Tibial artery (tissue), 4 donors: Measurements from ENCODE around the gene ZBTB24.

Experiments
- DNase-seq, 2 donors: peaks; one replicate each; pipeline ENCODE4 v3.0.0-alpha.2; 2019
- H3K27ac ChIP-seq, 2 donors: fragments of 200-600 bp; sonication (generic) in 1 of 2; 1 replicate in 1 of 2; 2 replicates in 1 of 2; pipeline ENCODE4 v1.5.1; 2018 to 2019; ENCODE audit warnings: mild to moderate bottlenecking in 1 of 2
- H3K27me3 ChIP-seq, 2 donors: fragments of 200-600 bp; sonication (generic) in 1 of 2; one replicate each; pipeline versions ENCODE4 v1.5.1 to v1.6.0; 2016 to 2019
- H3K36me3 ChIP-seq, 3 donors: fragments of 200-600 bp; sonication (generic) in 2 of 3; one replicate each; pipeline ENCODE4 v1.5.1; 2016 to 2019; ENCODE audit warnings: mild to moderate bottlenecking in 2 of 3
- H3K4me1 ChIP-seq, 4 donors: fragments of 200-600 bp; sonication (generic) in 2 of 4; 1 replicate in 3 of 4; 2 replicates in 1 of 4; pipeline ENCODE4 v1.5.1; 2016 to 2019
- H3K4me3 ChIP-seq, 2 donors: fragments of 200-600 bp; sonication (generic) in 1 of 2; 1 replicate in 1 of 2; 2 replicates in 1 of 2; pipeline ENCODE4 v1.5.1; 2018 to 2019; ENCODE audit warnings: mild to moderate bottlenecking in 2 of 2
- H3K9me3 ChIP-seq, 3 donors: fragments of 200-600 bp; sonication (generic) in 1 of 3; one replicate each; pipeline ENCODE4 v1.5.1; 2016 to 2019
- intact Hi-C: fragments of 100-400 bp; cut with DNase I; formaldehyde crosslinking; loops from one replicate; pipeline ENCODE4 v1.15.0; 2023; ENCODE audit warnings: low total_unique reads
- TF ChIP-seq, protein P1 (sequence below), 2 experiments: fragments of 200-600 bp in 1 of 2; fragments of 450-650 bp in 1 of 2; IDR thresholded peaks; one replicate each; pipeline ENCODE4 v1.5.1; 2017 to 2019; ENCODE audit warnings: antibody characterized with exemption in 2 of 2, mild to moderate bottlenecking in 1 of 2, moderate library complexity in 1 of 2

Gene ZBTB24

DNA sequence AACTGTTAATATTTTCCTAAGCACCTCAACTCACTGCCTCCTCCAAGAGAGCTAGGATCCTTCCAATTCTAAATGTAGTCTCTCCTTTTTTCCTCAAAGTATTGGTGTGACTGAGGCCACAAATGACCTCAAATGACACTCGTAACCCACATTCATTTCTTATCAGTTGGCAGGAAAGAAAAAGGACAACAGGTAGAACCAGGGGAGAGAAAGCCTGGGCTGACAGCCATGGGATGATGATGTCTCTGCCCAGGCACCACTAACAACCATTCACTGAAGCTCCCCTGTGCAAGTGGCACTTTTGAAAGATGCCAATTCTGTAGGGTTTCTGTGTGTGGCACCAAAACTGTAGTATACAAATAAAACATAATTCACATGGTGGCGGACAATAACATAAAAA, 7.4 kb downstream of the ZBTB24 start:
- intact Hi-C loops: no loop called here
- Histone ChIP-seq H3K27me3 (no peaks in the 10 kb centered on the region), H3K36me3 (peaks cover 34 to 64% (median 61%) of the 10 kb centered on the region in 3 donors), H3K27ac (no peak overlapping the region), H3K4me1 (peaks cover 0 to 38% (median 18%) of the 10 kb centered on the region in 4 donors), H3K9me3 (no peaks in the 10 kb centered on the region), H3K4me3 (no peak overlapping the region)
- TF ChIP-seq, protein P1, sequence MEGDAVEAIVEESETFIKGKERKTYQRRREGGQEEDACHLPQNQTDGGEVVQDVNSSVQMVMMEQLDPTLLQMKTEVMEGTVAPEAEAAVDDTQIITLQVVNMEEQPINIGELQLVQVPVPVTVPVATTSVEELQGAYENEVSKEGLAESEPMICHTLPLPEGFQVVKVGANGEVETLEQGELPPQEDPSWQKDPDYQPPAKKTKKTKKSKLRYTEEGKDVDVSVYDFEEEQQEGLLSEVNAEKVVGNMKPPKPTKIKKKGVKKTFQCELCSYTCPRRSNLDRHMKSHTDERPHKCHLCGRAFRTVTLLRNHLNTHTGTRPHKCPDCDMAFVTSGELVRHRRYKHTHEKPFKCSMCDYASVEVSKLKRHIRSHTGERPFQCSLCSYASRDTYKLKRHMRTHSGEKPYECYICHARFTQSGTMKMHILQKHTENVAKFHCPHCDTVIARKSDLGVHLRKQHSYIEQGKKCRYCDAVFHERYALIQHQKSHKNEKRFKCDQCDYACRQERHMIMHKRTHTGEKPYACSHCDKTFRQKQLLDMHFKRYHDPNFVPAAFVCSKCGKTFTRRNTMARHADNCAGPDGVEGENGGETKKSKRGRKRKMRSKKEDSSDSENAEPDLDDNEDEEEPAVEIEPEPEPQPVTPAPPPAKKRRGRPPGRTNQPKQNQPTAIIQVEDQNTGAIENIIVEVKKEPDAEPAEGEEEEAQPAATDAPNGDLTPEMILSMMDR (IDR thresholded peaks at IDR 0.05): no peak
- no peak for DNase-seq

DNA sequence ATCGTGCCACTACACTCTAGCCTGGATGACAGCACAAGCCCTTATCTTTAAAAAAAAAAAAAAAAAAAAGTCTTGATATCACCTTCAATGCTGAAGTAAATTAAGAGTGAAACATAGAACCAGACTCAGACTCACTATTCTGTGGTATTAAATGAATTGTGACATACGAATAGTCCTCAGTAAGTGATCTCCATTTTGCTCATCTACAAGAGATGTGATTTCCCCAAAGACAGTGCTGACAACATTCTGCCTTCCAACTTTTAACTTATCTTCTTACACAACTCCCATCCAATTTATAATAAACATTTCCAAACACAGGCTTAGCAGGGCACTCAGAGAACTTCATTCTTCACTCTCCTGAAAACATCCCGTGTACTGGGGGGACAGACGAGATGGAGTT, 8.0 kb downstream of the ZBTB24 start:
- H3K27me3 ChIP-seq: no peaks in the 10 kb centered on the region
- DNase-seq: no peak
- H3K4me1 ChIP-seq: peaks cover 0 to 31% (median 14%) of the 10 kb centered on the region in 4 donors
- peaks cover 34 to 70% (median 67%) of the 10 kb centered on the region in 3 donors for H3K36me3 ChIP-seq
- H3K9me3 ChIP-seq: no peaks in the 10 kb centered on the region
- no peak overlapping the region for H3K4me3 ChIP-seq
- H3K27ac ChIP-seq: no peak overlapping the region
- TF ChIP-seq, protein P1 (IDR thresholded peaks at IDR 0.05): no peak
- intact Hi-C loops: no loop called here

DNA sequence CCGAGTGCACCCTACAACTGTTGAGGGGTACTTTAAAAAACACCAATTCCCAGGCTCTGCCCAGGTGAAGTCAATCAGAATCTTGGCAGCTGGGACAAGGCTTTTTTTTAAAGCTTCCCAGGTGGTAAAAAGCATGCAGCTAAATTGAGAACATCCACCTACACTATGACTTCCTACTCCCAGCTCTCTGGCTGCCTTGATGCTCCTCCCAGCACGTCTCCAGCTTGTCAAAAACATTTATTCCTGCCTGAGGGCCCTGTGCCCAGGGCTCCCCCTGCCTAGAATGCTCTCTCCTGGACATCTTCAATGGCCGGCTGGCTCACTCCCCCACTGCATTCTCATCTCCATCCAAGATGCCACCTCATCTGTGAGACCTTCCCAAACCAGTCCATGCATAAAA, 9.9 kb downstream of the ZBTB24 start:
- H3K9me3 ChIP-seq: no peaks in the 10 kb centered on the region
- TF ChIP-seq, protein P1 (IDR thresholded peaks at IDR 0.05): no peak
- no peaks in the 10 kb centered on the region for H3K27me3 ChIP-seq
- H3K4me3 ChIP-seq: no peak overlapping the region
- peaks cover 0 to 12% (median 3%) of the 10 kb centered on the region in 4 donors for H3K4me1 ChIP-seq
- no peak overlapping the region for H3K27ac ChIP-seq
- intact Hi-C loops: no loop called here
- peaks cover 39 to 85% (median 83%) of the 10 kb centered on the region in 3 donors for H3K36me3 ChIP-seq
- DNase-seq: no peak

DNA sequence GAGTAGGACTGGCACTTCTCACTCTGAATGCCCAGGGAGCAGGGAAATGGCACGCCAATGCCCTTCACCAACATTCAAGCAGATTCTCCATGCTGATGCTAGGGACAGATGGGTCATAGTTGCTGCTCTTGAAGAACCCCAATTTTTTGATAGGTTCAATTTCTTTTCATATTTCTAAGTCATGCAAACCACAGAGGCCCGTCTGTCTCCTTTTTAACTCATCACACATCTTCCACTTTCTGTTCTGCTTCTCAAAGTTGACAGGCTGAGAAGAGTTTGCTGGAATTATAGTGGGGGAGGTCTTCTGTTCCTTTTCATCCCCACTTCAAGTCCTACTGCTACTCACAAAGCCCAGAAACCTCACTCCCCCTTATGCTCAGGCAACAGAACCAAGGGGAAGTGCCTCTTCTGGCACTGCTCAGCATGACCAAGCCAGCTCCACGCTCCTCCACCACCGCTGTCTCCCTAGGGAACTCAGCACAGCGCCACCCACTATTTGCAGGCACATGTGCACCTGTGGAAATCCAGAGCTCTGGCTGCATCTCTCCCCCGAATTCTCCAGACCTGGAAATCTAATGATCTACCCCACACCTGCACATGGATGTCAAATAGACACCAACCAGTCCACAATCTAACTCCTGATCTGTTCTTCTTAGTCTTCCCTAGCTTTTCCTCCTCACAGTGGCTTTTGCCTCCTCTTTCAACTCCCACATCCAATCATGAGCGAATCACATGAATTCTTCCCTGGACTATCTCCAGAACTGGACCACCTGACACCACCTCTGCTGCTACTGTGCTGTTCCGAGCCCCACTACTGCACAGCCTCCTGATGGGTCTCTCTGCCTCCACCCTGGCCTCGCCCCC, 10.7 kb downstream of the ZBTB24 start:
- no peak for DNase-seq
- intact Hi-C loops: no loop called here
- no peaks in the 10 kb centered on the region for H3K9me3 ChIP-seq
- no peak overlapping the region for H3K27ac ChIP-seq
- H3K27me3 ChIP-seq: no peaks in the 10 kb centered on the region
- peaks cover 40 to 92% (median 91%) of the 10 kb centered on the region in 3 donors for H3K36me3 ChIP-seq
- H3K4me1 ChIP-seq: peaks cover 0 to 5% (median 0%) of the 10 kb centered on the region in 4 donors
- TF ChIP-seq, protein P1 (IDR thresholded peaks at IDR 0.05): no peak
- no peak overlapping the region for H3K4me3 ChIP-seq

DNA sequence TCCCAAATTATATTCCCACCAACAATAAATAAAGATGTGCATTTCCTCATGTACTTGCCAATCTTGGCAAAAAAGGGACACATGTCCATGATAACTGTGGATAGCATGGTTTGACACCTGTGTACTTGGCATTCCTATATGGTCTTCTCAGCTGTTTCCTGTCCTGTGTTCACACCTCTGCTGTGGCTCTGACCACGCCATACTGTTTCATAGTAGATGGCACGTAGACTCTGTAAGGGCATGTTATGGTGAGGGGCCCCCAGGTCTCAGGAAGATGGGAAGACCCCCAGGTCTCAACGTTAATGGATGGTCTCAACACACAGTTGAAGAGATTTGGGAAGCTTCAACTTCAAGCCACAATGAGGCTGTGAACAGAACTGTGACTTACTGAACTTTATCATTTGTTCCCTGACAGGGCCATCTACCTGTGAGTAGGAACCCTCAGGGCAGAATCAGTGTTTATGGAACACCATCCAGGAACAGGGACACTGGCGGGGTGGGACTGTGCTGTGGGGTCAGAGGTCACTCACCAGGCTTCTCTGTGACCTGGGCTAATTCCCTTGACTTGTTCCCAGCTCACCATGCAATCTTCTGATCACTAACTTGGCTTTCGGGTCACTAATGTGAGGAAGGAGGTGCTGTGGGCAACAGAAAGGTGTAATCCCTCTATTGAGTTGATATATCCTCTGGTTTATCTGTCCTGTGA, 11.8 kb downstream of the ZBTB24 start:
- Histone ChIP-seq H3K9me3 (no peaks in the 10 kb centered on the region), H3K4me3 (no peak overlapping the region), H3K27me3 (no peaks in the 10 kb centered on the region), H3K36me3 (peaks cover 51 to 99% (median 96%) of the 10 kb centered on the region in 3 donors), H3K27ac (no peak overlapping the region), H3K4me1 (no peaks in the 10 kb centered on the region)
- DNase-seq: no peak
- intact Hi-C loops: no loop called here
- TF ChIP-seq, protein P1 (IDR thresholded peaks at IDR 0.05): no peak
